Esophagus (tissue), 2 donors: ENCODE results near the gene HIVEP3. TPM values are rescaled to one million over a fixed set of nuclear protein-coding genes. Genes with fewer than 3 reads are reported as not detected.
A peak's percentile ranks its signal among the peaks of the same experiment; 100 is the strongest.

ENCODE experiments used
- H3K27ac ChIP-seq, 2 donors: one replicate each; pipeline ENCODE4 v1.5.1; 2013; ENCODE audit warnings: low read depth in 2 of 2, mild to moderate bottlenecking in 2 of 2, inconsistent platforms in 1 of 2, low read length in 1 of 2, moderate library complexity in 1 of 2
- H3K27me3 ChIP-seq, 2 donors: one replicate each; pipeline ENCODE4 v1.6.1; 2013; ENCODE audit warnings: low read length in 2 of 2, control low read depth in 1 of 2, mild to moderate bottlenecking in 1 of 2; ENCODE audit not compliant: insufficient read depth in 2 of 2, control insufficient read depth in 1 of 2
- H3K36me3 ChIP-seq, 2 donors: one replicate each; pipeline ENCODE4 v1.6.1; 2013; ENCODE audit warnings: low read length in 1 of 2; ENCODE audit not compliant: control insufficient read depth in 2 of 2, insufficient read depth in 2 of 2
- H3K4me1 ChIP-seq, 2 donors: one replicate each; pipeline ENCODE4 v1.6.1; 2013; ENCODE audit warnings: low read length in 1 of 2; ENCODE audit not compliant: control insufficient read depth in 2 of 2, insufficient read depth in 2 of 2
- H3K4me3 ChIP-seq, 2 donors: one replicate each; pipeline ENCODE4 v1.5.1; 2013; ENCODE audit warnings: low read length in 2 of 2, mild to moderate bottlenecking in 2 of 2, low read depth in 1 of 2, moderate library complexity in 1 of 2
- H3K9me3 ChIP-seq, 2 donors: one replicate each; pipeline ENCODE4 v1.6.1; 2013; ENCODE audit warnings: mild to moderate bottlenecking in 2 of 2, low read depth in 1 of 2, low read length in 1 of 2, moderate library complexity in 1 of 2; ENCODE audit not compliant: control insufficient read depth in 2 of 2, insufficient read depth in 1 of 2
- WGBS, 2 donors: extraction: QIAGEN DNeasy Blood & Tissue Kit; methylation state at CpG; one replicate each; pipeline ENCODE4 v1.1.7; 2013; 5-methylcytosine and 5-hydroxymethylcytosine counted together
- polyA plus RNA-seq, 2 donors: library from polyadenylated mRNA; stranded (reverse); fragments of 200-250 nt; gene quantifications; one replicate each; pipeline ENCODE4 v1.2.3, GENCODE V29; 2013
- donor health status: healthy with polysubstance abuse.
- donor health status: Bipolar disorder and iron deficiency.

HIVEP3 gene
- polyA plus RNA-seq, 2 donors = 2.7 to 10.0 TPM

DNA sequence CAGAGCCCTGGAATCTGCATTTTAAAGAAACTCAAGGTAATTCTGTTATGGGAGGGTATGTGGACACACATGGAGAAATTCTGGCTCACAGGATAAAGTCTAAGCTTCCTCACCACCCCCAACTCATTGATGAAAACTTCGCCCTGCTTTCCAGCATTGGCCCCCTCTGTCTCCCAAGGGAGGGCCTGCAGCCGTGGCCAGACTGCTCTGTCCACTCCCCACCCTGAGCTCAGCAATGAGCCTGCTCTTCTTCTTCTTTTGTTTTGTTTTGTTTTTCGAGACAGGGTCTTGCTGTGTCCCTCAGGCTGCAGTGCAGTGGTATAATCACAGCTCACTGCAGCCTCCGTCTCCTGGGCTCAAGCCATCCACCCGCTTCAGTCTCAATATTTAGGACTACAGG is 297.5 kb downstream of the HIVEP3 start:
- 94 to 95% methylated on average over 5 of the region's 5 CpGs for WGBS, 2 donors
- Histone ChIP-seq H3K4me3 (no peak overlapping the region), H3K36me3 (no peaks in the 10 kb centered on the region), H3K27ac (peak overlapping the region in 1 of 2 donors; percentile 62), H3K9me3 (no peaks in the 10 kb centered on the region), H3K4me1 (peaks cover 16 to 32% of the 10 kb centered on the region in 2 donors), H3K27me3 (no peaks in the 10 kb centered on the region)

DNA sequence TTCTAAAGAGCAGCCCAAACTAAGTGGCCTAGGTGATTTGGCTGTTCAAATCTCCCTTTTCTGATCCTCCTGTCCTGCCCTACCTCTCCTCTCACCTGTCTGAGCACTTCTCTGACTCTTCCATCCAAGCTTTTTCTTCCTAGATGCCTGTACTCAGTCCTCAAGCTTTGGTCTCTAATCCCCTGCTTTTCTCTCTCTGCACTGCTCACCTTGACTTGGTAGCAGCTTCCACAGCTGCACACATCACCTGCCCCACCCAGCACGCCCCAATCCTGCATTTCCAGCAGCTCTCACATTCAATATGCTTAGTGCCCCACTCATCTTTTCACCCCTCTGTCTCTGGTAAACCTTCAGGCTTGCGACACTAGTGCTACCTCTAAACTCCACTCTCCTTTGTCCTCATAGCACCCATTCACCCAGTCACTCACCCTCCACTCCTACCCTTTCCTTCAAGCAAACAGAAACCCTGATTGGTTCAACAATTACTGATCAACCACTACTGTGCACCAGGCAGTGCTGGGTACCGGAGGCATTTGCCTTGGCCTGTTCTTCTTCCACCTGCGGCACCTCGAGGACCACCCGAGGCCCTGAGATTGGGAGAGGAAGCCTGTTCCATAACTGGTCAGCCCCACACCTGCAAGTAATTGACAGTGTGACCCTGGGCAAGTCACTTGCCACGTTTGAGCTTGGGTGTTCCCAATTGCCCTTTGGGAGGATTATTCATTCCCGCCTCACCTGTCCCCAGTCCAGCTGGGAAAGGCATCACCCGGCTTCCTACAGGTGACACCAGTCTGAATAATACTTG is 298.2 kb downstream of the HIVEP3 start:
- no peaks in the 10 kb centered on the region for H3K36me3 ChIP-seq
- WGBS, 2 donors = 60 to 75% methylated on average over 9 of the region's 9 CpGs

DNA sequence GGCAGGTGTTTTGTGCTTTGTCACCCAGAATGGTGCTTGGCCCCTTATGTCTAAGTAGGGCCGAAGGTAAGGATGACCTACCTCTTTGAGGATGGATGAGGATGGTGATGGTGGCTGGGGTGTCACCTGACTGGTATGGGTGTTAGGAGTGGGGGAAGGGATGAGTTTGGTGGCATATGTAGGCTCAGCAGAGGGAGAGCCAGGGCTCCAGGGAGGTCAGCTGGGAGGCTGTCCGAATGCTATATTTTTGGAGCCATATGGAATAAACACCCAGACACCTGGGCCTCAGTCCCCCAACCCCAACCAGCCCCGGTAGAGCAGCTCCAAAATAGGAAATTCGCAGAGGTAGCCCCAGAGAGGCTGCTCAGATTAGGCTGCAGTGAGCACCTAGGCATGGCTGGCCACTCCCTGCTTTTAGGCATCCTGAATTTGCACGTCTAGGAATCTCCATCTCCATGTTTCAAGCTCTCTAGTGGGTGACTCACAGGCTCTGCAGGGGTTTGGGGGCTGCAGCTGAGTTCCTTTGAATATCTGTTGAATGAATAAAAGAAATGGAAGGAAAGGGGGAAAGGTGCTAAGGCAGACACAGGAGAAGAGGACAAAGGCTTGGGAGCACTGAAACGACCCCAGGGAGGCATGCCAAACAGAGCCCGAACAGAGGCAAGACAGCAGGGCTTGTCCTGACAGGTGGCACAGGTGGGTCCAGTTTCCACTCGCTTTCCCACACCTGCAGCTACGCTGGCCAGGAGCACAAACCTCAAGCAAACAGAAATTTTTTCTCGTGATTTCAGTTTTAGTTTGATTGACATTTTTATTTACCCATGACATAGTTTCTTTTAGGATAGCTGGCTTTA is 299.0 kb downstream of the HIVEP3 start:
- Histone ChIP-seq H3K4me1 (peaks cover 15 to 28% of the 10 kb centered on the region in 2 donors), H3K36me3 (no peaks in the 10 kb centered on the region), H3K9me3 (no peaks in the 10 kb centered on the region), H3K4me3 (no peak overlapping the region), H3K27ac (peak overlapping the region; percentile 58 to 69), H3K27me3 (no peaks in the 10 kb centered on the region)
- 56 to 60% methylated on average over 10 of the region's 10 CpGs for WGBS, 2 donors

More for the DNA sequence above, 298.2 kb downstream of the HIVEP3 start:
- Histone ChIP-seq H3K27ac (peak overlapping the region; percentile 62 to 69), H3K9me3 (no peaks in the 10 kb centered on the region), H3K4me3 (no peak overlapping the region), H3K27me3 (no peaks in the 10 kb centered on the region), H3K4me1 (peaks cover 13 to 28% of the 10 kb centered on the region in 2 donors)

DNA sequence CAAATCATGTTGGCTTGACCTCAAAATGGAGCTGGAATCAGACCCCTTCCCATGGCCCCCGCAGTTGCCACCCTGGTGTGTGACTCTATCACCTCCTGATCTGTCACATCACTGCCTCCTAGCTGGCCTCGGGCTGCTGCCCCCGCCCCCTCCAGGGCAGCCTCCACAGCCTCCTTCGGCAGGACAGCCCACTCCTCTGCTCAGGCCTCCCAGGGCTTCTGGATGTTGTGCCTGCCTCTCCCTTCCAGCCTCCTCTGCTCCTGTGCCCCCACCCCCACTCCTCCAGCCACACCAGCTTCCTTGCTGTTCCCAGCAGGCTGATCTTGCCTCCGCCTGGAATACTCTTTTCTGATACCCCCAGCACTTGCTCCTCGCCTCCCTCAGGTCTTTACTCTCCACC is 299.9 kb downstream of the HIVEP3 start:
- 83 to 89% methylated on average over 6 of the region's 6 CpGs for WGBS, 2 donors
- Histone ChIP-seq H3K27me3 (no peaks in the 10 kb centered on the region), H3K4me3 (no peak overlapping the region), H3K9me3 (no peaks in the 10 kb centered on the region), H3K36me3 (no peaks in the 10 kb centered on the region), H3K4me1 (peaks cover 15 to 28% of the 10 kb centered on the region in 2 donors), H3K27ac (peak overlapping the region in 1 of 2 donors; percentile 56)

DNA sequence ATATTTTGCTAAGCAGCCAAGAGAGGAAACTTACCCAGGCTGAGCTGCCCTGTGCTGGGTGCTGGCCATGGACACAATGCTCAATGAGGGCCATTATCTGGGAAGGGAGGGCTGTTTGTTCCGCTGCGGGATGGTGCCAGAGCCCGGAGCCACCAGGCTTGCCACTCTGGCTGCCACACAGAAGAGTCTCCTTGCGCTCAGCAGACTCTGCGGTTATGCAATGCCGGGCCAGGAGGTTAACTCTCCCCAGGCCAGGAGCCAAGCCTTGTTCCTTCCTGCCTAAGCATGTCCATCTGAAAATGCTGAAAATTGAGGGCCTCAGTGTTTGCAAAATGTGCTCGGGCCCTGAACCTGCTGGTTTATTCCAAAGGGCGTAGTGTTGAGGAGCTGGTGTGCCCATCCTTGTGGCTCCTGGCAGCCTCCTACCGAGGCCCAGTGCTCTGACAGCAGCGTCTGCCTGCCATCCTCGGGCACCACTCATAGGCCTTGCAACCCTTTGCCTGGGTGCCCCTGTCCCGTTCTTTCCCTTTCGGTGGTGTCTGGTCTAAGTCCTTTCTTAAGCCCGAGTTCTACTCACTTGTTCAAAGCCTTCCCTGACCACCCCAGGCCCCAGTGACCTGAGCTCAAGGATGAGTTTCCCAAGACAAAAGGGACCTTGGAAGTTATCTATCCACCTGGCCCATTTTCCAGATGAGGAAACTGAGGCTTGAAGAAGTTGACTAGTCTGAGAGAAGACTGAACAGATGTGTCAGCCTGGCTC is 300.5 kb downstream of the HIVEP3 start:
- WGBS, 2 donors = 43 to 50% methylated on average over 14 of the region's 14 CpGs
- Histone ChIP-seq H3K27me3 (no peaks in the 10 kb centered on the region), H3K4me1 (peaks cover 15 to 24% of the 10 kb centered on the region in 2 donors), H3K9me3 (no peaks in the 10 kb centered on the region), H3K27ac (peak overlapping the region; percentile 52 to 69), H3K36me3 (no peaks in the 10 kb centered on the region), H3K4me3 (no peak overlapping the region)

DNA sequence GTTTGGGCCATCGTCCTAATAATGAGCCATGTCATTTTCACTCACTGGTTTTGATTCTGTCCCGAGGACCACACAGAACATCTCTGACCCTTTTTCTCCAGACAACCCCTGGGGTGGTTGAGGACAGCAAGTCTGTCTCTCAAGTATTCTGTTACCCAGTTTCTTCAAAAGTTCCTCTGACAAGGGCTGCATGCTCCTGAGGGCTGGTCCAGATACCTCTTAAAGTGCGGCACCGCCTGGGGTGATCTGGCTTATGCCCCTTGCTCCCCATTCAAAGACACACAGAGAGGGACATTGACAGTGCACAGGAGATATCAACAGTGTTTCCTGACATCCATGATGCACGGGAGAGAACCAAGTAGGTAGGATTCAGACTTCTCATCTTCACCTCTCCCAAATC is 301.4 kb downstream of the HIVEP3 start:
- no peak overlapping the region for H3K27ac ChIP-seq
- WGBS, 2 donors = 83 to 84% methylated on average over 5 of the region's 5 CpGs
- H3K36me3 ChIP-seq = no peaks in the 10 kb centered on the region
- peaks cover 15 to 29% of the 10 kb centered on the region in 2 donors for H3K4me1 ChIP-seq
- H3K9me3 ChIP-seq = no peaks in the 10 kb centered on the region
- H3K27me3 ChIP-seq = no peaks in the 10 kb centered on the region
- H3K4me3 ChIP-seq = no peak overlapping the region

DNA sequence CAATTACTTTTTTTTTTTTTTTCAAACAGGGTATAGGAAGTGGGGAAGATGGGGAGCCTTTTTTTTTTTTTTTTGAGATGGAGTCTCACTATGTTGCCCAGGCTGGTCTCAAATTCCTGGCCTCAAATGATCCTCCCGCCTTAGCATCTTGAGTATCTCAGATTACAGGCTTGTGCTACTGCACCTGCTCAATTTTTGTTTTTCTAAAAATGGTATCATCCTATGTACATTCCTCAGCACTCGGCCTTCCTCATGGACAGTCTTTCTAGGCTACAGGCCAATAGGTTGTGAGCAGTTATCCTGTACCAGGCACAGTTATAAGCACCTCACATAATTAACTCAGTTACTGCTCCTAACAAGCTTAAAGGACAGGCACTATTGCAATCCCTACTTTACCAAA is 302.2 kb downstream of the HIVEP3 start:
- WGBS, 2 donors = 90 to 95% methylated on average over 2 of the region's 2 CpGs
- H3K4me1 ChIP-seq = peaks cover 15 to 27% of the 10 kb centered on the region in 2 donors
- H3K27ac ChIP-seq = no peak overlapping the region
- no peak overlapping the region for H3K4me3 ChIP-seq
- H3K36me3 ChIP-seq = no peaks in the 10 kb centered on the region
- H3K27me3 ChIP-seq = no peaks in the 10 kb centered on the region
- H3K9me3 ChIP-seq = no peaks in the 10 kb centered on the region

DNA sequence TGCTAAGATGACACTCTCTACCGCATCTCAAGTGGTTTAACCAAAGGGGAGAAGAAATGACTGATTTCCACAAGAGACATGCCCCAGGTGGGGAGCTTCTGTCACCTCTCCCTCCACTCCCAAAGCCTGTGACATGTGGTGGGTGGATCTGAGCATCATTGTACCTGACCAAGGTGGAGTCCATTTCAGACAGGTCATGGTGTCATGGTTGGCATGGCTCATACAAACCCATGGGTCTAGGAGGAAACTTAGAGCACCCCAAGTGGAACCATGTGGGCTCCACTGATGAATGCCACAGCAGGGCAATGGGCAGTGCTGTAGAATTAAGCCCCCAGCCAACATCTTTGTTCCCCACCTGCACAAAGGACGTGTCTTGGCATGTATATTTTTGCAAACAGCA is 302.7 kb downstream of the HIVEP3 start:
- Histone ChIP-seq H3K27me3 (no peaks in the 10 kb centered on the region), H3K27ac (no peak overlapping the region), H3K4me1 (peaks cover 15 to 26% of the 10 kb centered on the region in 2 donors), H3K9me3 (no peaks in the 10 kb centered on the region), H3K4me3 (no peak overlapping the region), H3K36me3 (no peaks in the 10 kb centered on the region)
- 94 to 98% methylated on average over 2 of the region's 2 CpGs for WGBS, 2 donors

DNA sequence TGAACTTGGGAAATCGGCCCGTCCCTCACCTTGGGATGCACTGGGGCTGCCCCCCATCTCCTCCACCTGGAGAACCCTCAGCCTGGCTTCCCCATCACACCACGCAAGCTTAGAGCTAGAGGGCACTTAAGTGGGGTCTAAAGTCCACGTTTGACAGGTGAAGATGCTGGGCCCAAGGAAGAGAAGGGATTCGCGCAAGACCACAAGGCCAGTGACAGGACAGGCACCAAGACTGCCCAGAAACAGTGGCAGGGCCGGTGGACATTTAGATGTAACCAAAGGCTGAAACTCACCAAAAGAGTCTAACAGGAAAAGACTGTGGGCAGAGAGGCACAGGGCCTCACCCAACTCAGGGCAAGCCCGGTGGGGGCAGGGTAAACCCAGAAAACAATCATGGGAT is 303.4 kb downstream of the HIVEP3 start:
- WGBS, 2 donors = 95 to 96% methylated on average over 8 of the region's 8 CpGs
- peaks cover 15 to 21% of the 10 kb centered on the region in 2 donors for H3K4me1 ChIP-seq
- H3K4me3 ChIP-seq = no peak overlapping the region
- H3K9me3 ChIP-seq = no peaks in the 10 kb centered on the region
- no peaks in the 10 kb centered on the region for H3K36me3 ChIP-seq
- no peak overlapping the region for H3K27ac ChIP-seq
- no peaks in the 10 kb centered on the region for H3K27me3 ChIP-seq
